NCI-H446 (cell line): ENCODE data around the gene PHF21B.
A peak's percentile ranks its signal among the peaks of the same experiment; 100 is the strongest.

Source experiments
- DNase-seq, 2 experiments: peaks; one replicate each; lab custom pipeline; 2025; lab: John Stamatoyannopoulos, UW

Gene PHF21B

DNA sequence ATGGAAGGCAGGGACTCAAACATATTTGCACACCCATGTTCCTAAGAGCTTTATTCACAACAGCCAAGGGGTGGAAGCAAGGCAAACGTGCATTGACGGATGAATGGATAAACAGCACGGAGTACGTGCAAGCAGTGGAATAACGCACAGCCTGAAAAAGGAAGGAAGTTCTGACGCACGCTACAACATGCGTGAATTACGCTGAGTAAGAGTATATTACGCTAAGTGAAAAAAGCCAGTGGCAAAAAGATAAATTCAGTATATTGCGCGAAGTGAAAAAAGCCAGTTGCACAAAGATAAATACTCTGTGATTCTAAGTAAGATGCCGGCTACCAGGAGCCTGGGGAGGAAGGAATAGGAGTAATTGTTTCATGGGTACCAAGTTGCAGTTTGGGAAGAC is 19.5 kb downstream of the PHF21B start:
- DNase-seq = no peak

GRCh38 chr22:44988671-44989070 is 21.1 kb downstream of the PHF21B start:
- DNase-seq = no peak

- no peak for DNase-seq
These were observed 22.9 kb downstream of the PHF21B start for GRCh38 chr22:44986926-44987325.

DNA sequence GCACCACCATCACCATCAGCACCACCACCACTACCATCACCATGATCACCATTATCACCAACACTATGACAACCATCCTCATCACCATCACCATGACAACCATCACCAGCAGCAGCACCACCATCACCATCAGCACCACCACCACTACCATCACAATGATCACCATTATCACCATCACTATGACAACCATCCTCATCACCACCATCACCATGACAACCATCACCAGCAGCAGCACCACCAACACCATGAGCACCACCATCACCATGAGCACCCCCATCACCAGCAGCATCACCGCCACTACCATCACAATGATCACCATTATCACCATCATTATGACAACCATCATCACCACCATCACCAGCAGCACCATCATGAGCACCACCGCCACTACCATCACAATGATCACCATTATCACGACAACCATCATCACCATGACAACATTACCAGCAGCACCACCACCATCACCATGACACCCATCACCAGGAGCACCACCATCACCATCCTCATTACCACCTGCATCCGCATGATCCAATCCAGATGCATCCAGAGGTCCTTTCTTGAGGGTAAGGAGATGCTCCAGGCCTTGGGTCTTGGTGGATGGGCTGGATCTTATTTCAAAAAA is 23.8 kb downstream of the PHF21B start:
- no peak for DNase-seq

DNA sequence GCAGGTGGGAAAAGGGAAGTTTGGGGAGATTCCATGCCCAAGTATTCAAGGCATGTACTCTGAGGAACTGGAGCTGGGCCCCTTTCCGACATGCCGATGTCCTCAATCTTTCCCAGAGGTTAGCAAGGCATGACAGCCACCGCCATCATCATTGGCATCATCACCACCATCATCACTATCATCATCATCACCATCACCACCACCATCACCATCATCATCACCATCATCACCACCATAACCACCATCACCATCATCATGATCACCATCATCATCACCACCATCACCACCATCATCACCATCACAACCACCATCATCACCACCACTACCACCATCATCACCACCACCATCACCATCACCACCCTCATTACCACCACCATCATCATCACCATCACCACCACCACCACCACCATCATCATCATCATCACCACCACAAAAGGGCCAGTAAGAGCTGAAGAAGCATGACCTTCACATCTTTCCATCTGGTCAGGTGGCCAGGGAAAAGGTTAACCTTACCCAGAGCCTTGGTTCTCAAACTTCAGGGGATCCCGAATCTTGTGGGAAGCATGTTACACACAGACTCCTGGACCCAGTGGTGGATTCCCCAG is 25.8 kb downstream of the PHF21B start:
- DNase-seq = no peak

DNA sequence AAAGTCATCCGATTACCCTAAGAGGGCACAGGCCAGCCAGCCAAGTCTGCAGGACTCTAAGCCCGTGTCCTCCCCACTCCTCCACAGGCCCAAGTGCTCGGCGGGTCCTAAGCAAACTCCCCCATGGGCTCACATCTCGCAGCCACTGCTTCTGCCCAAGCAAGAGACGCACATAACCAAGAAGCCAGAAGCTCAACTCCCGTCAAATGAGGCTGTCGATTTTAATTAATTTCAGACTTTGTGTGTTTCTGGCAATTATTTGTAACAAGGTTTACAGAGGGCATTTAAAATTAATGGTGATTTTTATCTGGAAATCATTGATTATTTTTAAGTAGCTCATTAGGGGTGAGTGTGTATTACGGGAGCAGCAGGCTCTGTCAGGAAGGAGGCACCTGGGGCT is 27.4 kb downstream of the PHF21B start:
- DNase-seq = no peak

- no peak for DNase-seq
These were observed 27.9 kb downstream of the PHF21B start for GRCh38 chr22:44981857-44982256.

DNA sequence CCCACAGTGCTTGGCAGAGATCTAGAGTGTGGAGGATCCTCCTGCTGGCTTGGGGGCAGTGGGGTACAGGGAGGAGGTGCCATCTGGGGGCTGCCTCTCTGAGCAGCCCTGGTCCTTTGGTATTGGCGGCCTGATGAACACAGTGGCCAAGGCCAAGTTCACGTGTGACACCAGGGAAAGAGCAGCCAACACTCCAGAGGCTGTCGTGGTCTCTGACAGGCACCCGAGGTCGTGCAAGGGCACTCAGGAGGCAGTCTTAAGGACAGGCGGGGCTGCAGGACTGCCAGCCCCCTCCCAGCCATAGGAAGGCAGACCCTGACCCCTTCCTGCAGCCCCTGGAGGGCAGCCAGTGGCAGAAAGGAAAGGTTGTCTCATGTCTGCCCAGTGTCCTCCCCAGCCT is 30.7 kb downstream of the PHF21B start:
- no peak for DNase-seq

- peak in 1 of 2 experiments; percentile 12 for DNase-seq
These were observed 34.2 kb downstream of the PHF21B start for GRCh38 chr22:44975427-44976262.

- DNase-seq = no peak
These were observed 35.4 kb downstream of the PHF21B start for GRCh38 chr22:44974454-44974853.

DNA sequence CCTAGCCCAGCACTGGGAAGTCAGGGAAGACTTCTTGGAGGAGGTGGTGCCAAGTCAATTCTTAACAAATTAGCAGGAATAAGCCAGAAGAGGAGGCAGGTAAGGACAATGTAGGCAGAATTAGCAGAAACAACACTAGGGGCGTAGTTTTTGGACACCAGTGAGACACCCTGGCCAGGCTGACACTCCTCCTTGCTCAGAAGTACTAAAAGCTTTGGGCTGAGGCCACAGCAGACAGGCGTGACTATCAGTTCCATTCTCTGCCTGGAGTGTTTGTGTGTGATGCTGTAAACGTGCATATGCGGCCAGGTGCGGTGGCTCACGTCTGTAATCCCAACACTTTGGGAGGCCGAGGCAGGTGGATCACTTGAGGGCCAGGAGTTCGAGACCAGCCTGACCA is 36.0 kb downstream of the PHF21B start:
- DNase-seq = no peak

DNA sequence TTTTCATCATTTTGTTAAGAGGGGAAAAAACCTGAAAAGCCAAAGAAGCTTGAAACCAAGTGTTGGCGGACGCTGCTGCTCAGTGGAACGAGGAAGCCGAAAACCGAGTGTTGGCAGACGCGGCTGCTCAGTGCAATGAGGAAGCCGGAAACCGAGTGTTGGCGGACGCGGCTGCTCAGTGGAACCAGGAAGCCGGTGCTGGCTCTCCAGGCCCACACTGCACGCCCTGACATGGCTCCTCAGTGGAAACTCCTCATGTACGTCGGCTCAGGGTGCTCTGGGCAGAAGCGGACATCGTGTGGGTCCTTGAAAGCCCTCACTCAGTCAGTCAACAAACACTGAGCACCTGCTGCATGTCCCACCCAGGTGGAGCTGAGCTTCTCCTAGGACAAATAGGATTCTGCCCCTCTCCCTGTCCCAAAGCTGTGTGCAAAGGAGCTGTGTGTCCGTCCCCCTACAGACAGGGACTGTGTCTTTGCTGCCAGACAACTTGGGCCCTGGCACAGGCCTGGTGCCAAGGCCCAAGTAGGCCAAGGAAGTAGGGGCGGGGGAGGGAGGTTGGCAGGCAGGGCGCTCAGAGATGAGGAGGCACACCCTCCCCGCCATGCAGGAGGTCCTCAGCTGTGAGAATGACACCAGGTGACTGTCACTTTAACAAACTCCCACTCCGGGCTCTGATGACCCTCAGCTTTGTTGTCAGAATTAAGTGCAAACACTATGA is 37.3 kb downstream of the PHF21B start:
- DNase-seq = no peak

DNA sequence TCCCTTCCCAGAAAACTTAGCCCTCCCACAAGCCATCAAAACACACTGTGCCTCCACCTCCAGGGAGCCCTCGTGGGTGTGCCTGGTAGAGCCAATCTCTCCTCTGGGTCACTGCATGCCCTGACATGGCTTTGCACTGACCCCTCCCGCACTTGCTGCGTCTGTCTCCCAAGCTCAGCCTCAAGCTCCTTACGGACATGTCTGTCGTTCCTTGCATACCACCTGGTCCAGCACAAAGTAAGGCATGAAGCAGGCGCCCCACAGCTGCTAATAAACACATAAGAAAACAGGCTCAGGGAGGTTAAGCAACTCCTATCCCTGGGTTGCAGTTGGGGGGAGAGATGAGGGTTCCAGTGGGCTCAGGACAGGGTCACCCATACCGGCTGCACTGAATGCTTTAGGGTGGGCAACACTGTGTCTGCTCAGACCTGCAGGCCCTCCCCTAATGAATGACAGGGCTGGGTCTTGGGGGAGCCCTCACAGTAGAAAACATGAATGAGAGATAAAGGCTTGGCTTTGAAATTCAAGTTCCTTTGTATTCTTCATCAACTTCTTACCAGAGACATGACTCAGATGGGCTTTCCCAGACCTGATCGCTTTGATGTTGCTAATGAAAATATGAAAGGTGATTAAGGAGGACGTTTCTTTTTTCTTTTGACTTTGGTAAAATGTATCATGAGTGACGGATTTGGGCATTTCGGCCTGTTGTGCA is 38.0 kb downstream of the PHF21B start:
- DNase-seq = no peak

DNA sequence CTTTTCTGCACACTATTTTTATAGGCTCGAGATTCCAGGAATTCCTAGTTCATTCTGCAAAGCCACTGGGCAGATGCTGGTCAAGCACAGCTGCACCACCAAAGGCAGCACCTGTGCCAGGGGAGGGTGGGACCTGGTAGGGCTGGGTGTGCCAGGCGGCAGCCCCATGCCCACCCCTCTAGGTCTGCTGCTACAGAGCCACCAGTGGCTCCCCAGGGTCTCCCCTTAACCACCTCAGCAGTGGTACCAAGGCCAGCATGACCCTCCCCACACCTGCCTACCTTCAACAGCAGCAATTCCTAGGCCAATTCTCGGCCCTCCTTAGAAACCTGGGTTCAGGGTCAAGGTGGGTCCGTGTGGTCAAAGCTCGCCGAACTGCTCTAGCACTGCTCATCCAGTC is 39.5 kb downstream of the PHF21B start:
- DNase-seq = no peak

DNA sequence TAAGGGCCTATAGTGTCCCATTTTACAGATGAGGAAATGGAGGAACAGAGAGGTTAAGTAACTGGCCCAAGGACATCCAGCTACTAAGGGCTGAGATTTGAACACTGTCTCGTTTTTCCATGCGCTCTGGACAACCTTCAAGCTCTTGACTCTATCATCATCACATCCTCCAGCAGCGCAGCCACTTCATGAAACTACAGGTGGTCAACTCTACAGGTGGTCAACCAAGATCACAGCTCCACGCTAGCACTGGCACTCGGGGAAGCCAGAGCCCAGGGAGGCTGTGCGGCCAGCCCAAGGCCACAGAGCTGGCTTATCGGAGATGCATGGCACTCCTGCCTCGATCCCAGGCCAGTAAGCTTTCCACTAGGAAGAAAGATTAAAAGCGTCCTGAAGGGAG is 40.0 kb downstream of the PHF21B start:
- DNase-seq = no peak

DNA sequence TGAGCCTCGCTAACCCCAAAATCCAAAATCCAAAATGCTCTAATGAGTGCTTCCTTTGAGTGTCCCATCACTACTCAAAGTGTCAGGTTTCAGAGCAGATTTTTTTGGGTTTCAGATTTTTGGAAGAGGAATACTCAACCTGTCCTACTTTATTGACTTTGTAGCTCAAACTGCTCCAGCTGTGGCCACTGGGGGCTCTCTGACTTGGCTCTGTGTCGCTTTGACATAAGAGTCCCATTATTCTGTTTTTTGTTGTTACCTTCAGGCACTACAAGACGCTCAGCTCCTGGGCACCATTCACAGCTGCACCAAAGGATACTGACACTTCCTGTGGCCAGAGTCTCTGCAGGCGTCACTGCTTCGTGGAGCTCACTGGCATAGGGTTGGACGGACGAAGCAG is 41.1 kb downstream of the PHF21B start:
- DNase-seq = no peak

DNA sequence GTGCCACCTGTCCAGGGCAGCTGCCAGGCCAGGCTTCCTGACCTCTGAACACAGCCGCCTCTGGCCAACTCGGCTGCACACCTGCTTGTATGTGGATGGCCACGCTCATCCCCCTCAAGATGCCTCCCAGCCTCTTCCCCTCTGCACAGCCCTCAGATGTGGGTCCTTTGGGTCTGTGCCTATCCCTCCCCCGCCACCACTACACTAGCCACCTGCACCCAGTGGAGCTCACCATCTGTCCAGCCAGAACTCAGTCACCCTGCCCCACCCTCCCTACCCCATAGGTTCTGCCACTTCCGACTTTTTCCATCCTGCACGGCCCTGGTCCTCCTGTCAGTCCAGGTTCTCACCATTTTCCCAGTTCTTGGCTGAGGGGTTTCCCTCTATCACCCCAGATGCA is 44.6 kb downstream of the PHF21B start:
- no peak for DNase-seq

DNA sequence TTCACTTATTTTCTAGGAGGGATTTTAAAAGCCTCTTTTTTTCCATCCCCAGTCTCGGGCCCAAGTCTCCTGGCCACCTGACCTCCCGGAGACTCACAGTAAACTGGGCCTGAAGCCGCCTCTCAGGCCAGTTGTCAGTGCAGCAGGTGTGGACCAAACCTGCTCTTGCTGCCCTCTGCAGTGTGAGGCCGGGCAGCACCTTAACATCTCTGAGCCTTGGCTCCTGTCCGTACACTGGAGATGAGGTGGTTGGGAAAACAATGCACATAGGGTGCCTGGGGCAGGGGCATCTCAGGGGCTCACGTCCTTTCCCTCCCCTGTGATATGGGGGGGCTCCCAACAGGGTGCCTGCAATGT is 45.1 kb downstream of the PHF21B start:
- no peak for DNase-seq

GRCh38 chr22:44963832-44964721 is 45.7 kb downstream of the PHF21B start:
- DNase-seq = no peak

GRCh38 chr22:44962741-44963454 is 46.9 kb downstream of the PHF21B start:
- no peak for DNase-seq
